ENCODE data around the gene MS4A18. TPM values are rescaled to one million over a fixed set of nuclear protein-coding genes. Genes with fewer than 3 reads are reported as not detected.
"Not testable (repeated sequence)": the region's sequence is repeated elsewhere in the genome, so short reads cannot be mapped to it uniquely, and the experiment has no call there.

Gene MS4A18
- total RNA-seq (not detected), polyA plus RNA-seq (not detected)

DNA sequence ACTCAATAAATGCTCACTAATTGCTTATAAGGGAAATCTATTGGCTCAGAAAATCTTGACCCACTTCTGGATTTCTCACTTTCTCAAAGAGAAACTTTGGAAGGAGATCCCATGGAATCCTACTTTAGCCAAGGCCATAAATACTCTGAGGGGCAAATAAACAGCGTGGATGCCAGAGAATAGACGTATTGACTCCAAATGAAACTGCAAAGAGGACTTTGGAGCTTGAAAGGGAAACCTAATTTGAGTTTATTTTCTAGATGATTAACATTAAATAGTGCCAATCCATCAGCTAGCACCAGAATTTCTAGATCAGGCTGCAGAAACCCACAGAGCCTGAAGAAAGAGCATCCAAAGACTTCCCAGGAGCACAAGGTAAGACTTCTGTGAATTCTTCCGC lies at the start of gene MS4A18:
TSS of gene MS4A18 (plus strand) at position 301 of the 400 bp plus-strand sequence.
- DNase-seq (ENCODE audit: low spot score): no peak
- TF ChIP-seq RAD21 (IDR thresholded peaks at IDR 0.05) (no peak), GABPA (IDR thresholded peaks at IDR 0.05 in 1 of 2, conservative IDR thresholded peaks at IDR 0.05 in 1 of 2) (no peak), HNF4G (IDR thresholded peaks at IDR 0.05) (no peak), EGR1 (IDR thresholded peaks at IDR 0.05; ENCODE audit: low read depth in 2 of 2) (no peak), JUND (IDR thresholded peaks at IDR 0.05) (no peak), HNF4A (conservative IDR thresholded peaks at IDR 0.05) (no peak), YY1 (IDR thresholded peaks at IDR 0.05) (no peak), SP1 (IDR thresholded peaks at IDR 0.05) (no peak), TAF1 (conservative IDR thresholded peaks at IDR 0.05) (no peak), FOXA2 (IDR thresholded peaks at IDR 0.05) (no peak), RXRA (IDR thresholded peaks at IDR 0.05) (no peak), FOXA1 (IDR thresholded peaks at IDR 0.05) (no peak), NR2F2 (IDR thresholded peaks at IDR 0.05) (no peak)
- TF ChIP-seq, protein P1, sequence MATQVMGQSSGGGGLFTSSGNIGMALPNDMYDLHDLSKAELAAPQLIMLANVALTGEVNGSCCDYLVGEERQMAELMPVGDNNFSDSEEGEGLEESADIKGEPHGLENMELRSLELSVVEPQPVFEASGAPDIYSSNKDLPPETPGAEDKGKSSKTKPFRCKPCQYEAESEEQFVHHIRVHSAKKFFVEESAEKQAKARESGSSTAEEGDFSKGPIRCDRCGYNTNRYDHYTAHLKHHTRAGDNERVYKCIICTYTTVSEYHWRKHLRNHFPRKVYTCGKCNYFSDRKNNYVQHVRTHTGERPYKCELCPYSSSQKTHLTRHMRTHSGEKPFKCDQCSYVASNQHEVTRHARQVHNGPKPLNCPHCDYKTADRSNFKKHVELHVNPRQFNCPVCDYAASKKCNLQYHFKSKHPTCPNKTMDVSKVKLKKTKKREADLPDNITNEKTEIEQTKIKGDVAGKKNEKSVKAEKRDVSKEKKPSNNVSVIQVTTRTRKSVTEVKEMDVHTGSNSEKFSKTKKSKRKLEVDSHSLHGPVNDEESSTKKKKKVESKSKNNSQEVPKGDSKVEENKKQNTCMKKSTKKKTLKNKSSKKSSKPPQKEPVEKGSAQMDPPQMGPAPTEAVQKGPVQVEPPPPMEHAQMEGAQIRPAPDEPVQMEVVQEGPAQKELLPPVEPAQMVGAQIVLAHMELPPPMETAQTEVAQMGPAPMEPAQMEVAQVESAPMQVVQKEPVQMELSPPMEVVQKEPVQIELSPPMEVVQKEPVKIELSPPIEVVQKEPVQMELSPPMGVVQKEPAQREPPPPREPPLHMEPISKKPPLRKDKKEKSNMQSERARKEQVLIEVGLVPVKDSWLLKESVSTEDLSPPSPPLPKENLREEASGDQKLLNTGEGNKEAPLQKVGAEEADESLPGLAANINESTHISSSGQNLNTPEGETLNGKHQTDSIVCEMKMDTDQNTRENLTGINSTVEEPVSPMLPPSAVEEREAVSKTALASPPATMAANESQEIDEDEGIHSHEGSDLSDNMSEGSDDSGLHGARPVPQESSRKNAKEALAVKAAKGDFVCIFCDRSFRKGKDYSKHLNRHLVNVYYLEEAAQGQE (IDR thresholded peaks at IDR 0.05): no peak
- TF ChIP-seq, protein P2, sequence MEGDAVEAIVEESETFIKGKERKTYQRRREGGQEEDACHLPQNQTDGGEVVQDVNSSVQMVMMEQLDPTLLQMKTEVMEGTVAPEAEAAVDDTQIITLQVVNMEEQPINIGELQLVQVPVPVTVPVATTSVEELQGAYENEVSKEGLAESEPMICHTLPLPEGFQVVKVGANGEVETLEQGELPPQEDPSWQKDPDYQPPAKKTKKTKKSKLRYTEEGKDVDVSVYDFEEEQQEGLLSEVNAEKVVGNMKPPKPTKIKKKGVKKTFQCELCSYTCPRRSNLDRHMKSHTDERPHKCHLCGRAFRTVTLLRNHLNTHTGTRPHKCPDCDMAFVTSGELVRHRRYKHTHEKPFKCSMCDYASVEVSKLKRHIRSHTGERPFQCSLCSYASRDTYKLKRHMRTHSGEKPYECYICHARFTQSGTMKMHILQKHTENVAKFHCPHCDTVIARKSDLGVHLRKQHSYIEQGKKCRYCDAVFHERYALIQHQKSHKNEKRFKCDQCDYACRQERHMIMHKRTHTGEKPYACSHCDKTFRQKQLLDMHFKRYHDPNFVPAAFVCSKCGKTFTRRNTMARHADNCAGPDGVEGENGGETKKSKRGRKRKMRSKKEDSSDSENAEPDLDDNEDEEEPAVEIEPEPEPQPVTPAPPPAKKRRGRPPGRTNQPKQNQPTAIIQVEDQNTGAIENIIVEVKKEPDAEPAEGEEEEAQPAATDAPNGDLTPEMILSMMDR (IDR thresholded peaks at IDR 0.05; ENCODE audit: low read depth, low read length, missing input control): no peak
- TF ChIP-seq, protein P3, sequence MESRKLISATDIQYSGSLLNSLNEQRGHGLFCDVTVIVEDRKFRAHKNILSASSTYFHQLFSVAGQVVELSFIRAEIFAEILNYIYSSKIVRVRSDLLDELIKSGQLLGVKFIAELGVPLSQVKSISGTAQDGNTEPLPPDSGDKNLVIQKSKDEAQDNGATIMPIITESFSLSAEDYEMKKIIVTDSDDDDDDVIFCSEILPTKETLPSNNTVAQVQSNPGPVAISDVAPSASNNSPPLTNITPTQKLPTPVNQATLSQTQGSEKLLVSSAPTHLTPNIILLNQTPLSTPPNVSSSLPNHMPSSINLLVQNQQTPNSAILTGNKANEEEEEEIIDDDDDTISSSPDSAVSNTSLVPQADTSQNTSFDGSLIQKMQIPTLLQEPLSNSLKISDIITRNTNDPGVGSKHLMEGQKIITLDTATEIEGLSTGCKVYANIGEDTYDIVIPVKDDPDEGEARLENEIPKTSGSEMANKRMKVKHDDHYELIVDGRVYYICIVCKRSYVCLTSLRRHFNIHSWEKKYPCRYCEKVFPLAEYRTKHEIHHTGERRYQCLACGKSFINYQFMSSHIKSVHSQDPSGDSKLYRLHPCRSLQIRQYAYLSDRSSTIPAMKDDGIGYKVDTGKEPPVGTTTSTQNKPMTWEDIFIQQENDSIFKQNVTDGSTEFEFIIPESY (IDR thresholded peaks at IDR 0.05): no peak
- TF ChIP-seq, protein P4, sequence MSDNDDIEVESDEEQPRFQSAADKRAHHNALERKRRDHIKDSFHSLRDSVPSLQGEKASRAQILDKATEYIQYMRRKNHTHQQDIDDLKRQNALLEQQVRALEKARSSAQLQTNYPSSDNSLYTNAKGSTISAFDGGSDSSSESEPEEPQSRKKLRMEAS (IDR thresholded peaks at IDR 0.05): no peak
- Histone ChIP-seq H3K27ac (ENCODE audit: low read depth in 1 of 2, low read length in 2 of 2) (no peak within 1 kb of the TSS), H3K4me3 (ENCODE audit: low read depth in 1 of 3, low read length in 3 of 3) (no peak within 1 kb of the TSS), H3K9me3 (ENCODE audit: control insufficient read depth in 4 of 4, low read length in 3 of 4) (peaks cover 0 to 2% (median 0%) of the 10 kb centered on the region in 4 donors), H3K36me3 (ENCODE audit: control insufficient read depth in 4 of 4, insufficient read depth in 3 of 4, low read depth in 1 of 4, low read length in 3 of 4) (no peaks in the 10 kb centered on the region), H3K27me3 (ENCODE audit: control insufficient read depth in 4 of 4, insufficient read depth in 4 of 4, low read length in 3 of 4) (peaks cover 0 to 4% (median 2%) of the 10 kb centered on the region in 4 donors), H3K4me1 (ENCODE audit: control insufficient read depth in 4 of 4, insufficient read depth in 4 of 4, low read length in 3 of 4) (no peaks in the 10 kb centered on the region), H3K9ac (ENCODE audit: low read depth in 1 of 2, low read length in 2 of 2) (no peak within 1 kb of the TSS)
- 75% methylated on average over 3 of the region's 3 CpGs for WGBS

DNA sequence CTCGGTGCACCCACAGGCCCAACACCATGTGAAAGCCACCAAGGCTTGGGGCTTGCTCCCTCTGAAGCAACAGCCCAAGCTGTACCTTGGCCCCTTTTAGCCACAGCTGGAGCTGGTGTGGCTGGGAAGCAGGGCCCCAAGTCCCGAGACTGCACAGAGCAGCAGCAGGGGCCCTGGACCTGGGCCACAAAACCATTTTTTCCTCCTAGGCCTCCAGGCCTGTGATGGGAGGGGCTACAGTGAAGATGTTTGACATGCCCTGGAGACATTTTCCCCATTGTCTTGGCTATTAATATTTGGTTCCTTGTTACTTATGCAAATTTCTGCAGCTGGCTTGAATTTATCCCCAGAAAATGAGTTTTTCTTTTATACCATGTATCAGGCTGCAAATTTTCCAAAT lies 46.3 kb upstream of the MS4A18 start:
- not testable (repeated sequence) for H3K4me3 ChIP-seq (ENCODE audit: low read depth in 1 of 3, low read length in 3 of 3); H3K27me3 ChIP-seq (ENCODE audit: control insufficient read depth in 4 of 4, insufficient read depth in 4 of 4, low read length in 3 of 4); H3K36me3 ChIP-seq (ENCODE audit: control insufficient read depth in 4 of 4, insufficient read depth in 3 of 4, low read depth in 1 of 4, low read length in 3 of 4); H3K27ac ChIP-seq (ENCODE audit: low read depth in 1 of 2, low read length in 2 of 2); H3K9ac ChIP-seq (ENCODE audit: low read depth in 1 of 2, low read length in 2 of 2); DNase-seq (ENCODE audit: low spot score); H3K4me1 ChIP-seq (ENCODE audit: control insufficient read depth in 4 of 4, insufficient read depth in 4 of 4, low read length in 3 of 4)
- H3K9me3 ChIP-seq (ENCODE audit: control insufficient read depth in 4 of 4, low read length in 3 of 4): peaks cover 8 to 13% (median 11%) of the 10 kb centered on the region in 4 donors
- WGBS: 88% methylated on average over 2 of the region's 2 CpGs
